Glutamatergic neuron (in vitro differentiated cells): ENCODE data around the gene IRGQ. TPM values are rescaled to one million over a fixed set of nuclear protein-coding genes. Genes with fewer than 3 reads are reported as not detected.

Experiments used
- DNase-seq: peaks from one replicate; pipeline ENCODE4 v3.0.0; 2022
- H3K27ac Mint-ChIP-seq: one replicate; pipeline ENCODE4 v1.8.0; 2020; ENCODE audit warnings: mild to moderate bottlenecking, mixed read lengths, inconsistent platforms; ENCODE audit not compliant: unreplicated experiment
- H3K27me3 Mint-ChIP-seq: one replicate; pipeline ENCODE4 v1.8.0; 2020; ENCODE audit warnings: mild to moderate bottlenecking, moderate library complexity, mixed read lengths, inconsistent platforms; ENCODE audit not compliant: unreplicated experiment
- H3K36me3 Mint-ChIP-seq: one replicate; pipeline ENCODE4 v1.8.0; 2020; ENCODE audit warnings: mild to moderate bottlenecking, mixed read lengths, inconsistent platforms; ENCODE audit not compliant: unreplicated experiment
- H3K4me1 Mint-ChIP-seq: one replicate; pipeline ENCODE4 v1.8.0; 2020; ENCODE audit warnings: mild to moderate bottlenecking, low read depth, mixed read lengths, inconsistent platforms; ENCODE audit not compliant: unreplicated experiment
- H3K4me3 Mint-ChIP-seq: one replicate; pipeline ENCODE4 v1.8.0; 2020; ENCODE audit warnings: mild to moderate bottlenecking, mixed read lengths, inconsistent platforms; ENCODE audit not compliant: unreplicated experiment
- H3K9me3 Mint-ChIP-seq: one replicate; pipeline ENCODE4 v1.8.0; 2020; ENCODE audit warnings: mild to moderate bottlenecking, moderate library complexity, mixed read lengths, inconsistent platforms; ENCODE audit not compliant: unreplicated experiment
- CTCF ChIP-seq: fragments of 200-600 bp; sonication (generic); IDR thresholded peaks from one replicate; pipeline ENCODE4 v1.5.0; 2021; ENCODE audit not compliant: partially characterized antibody, unreplicated experiment
- total RNA-seq: library from RNA; stranded (reverse); fragmentation: NEBNext Ultra II Directional; extraction: Animal tissue kit (Norgen Biotek cat#: 25700); gene quantifications from one replicate; pipeline ENCODE4 v1.2.1, GENCODE V29; 2021; ENCODE audit not compliant: unreplicated experiment

Gene IRGQ
- total RNA-seq, 1 donor from 2014 or later, result 184 TPM

GRCh38 chr19:43598445-43599240 lies 2.7 kb upstream of the IRGQ start:
- peaks cover 13% of the 10 kb centered on the region for H3K9me3 Mint-ChIP-seq
- no peak for DNase-seq
- TF ChIP-seq CTCF, result no peak
- H3K4me1 Mint-ChIP-seq, result peaks cover 10% of the 10 kb centered on the region
- no peak overlapping the region for H3K27ac Mint-ChIP-seq
- H3K27me3 Mint-ChIP-seq, result peaks cover 7% of the 10 kb centered on the region
- H3K4me3 Mint-ChIP-seq, result no peak overlapping the region
- H3K36me3 Mint-ChIP-seq, result no peaks in the 10 kb centered on the region

GRCh38 chr19:43597876-43598275 lies 1.9 kb upstream of the IRGQ start:
- H3K27ac Mint-ChIP-seq, result peak overlapping the region; percentile 97
- no peak for TF ChIP-seq CTCF

GRCh38 chr19:43596842-43597461 lies 1.0 kb upstream of the IRGQ start:
- DNase-seq, result no peak
- Mint-ChIP-seq H3K9me3 (peaks cover 13% of the 10 kb centered on the region), H3K4me1 (peaks cover 14% of the 10 kb centered on the region), H3K27me3 (peaks cover 7% of the 10 kb centered on the region), H3K4me3 (peak overlapping the region; percentile 97), H3K27ac (peak overlapping the region; percentile 97), H3K36me3 (no peaks in the 10 kb centered on the region)
- TF ChIP-seq CTCF, result no peak

More at GRCh38 chr19:43597876-43598275, 1.9 kb upstream of the IRGQ start:
- peak overlapping the region; percentile 97 for H3K4me3 Mint-ChIP-seq
- peaks cover 13% of the 10 kb centered on the region for H3K9me3 Mint-ChIP-seq
- H3K4me1 Mint-ChIP-seq, result peaks cover 14% of the 10 kb centered on the region
- DNase-seq, result no peak
- peaks cover 7% of the 10 kb centered on the region for H3K27me3 Mint-ChIP-seq
- no peaks in the 10 kb centered on the region for H3K36me3 Mint-ChIP-seq

GRCh38 chr19:43595605-43595998 lies 332 bp downstream of the IRGQ start:
- no peak for TF ChIP-seq CTCF
- Mint-ChIP-seq H3K36me3 (no peaks in the 10 kb centered on the region), H3K9me3 (peaks cover 13% of the 10 kb centered on the region), H3K27ac (peak overlapping the region; percentile 97), H3K4me3 (peak overlapping the region; percentile 97), H3K27me3 (peaks cover 7% of the 10 kb centered on the region), H3K4me1 (peaks cover 17% of the 10 kb centered on the region)
- DNase-seq, result no peak
